AG09309 (cell line): ENCODE measurements around the gene SPATA6L.

ENCODE experiments used
- DNase-seq: peaks from one replicate; pipeline ENCODE4 v3.0.0-alpha.2; 2010; ENCODE audit warnings: low read depth
- H3K4me3 ChIP-seq: 2 replicates; pipeline ENCODE4 v1.5.1; 2011; ENCODE audit warnings: mild to moderate bottlenecking, low read depth, low read length, moderate library complexity; ENCODE audit not compliant: control insufficient read depth
- TF ChIP-seq, protein P1 (sequence below): IDR thresholded peaks from 2 replicates; pipeline ENCODE4 v1.5.1; 2011; ENCODE audit warnings: mild to moderate bottlenecking, low read depth, low read length, inconsistent platforms; ENCODE audit not compliant: insufficient read depth, control insufficient read depth; ENCODE audit errors: missing control alignments

The SPATA6L gene, protein sequence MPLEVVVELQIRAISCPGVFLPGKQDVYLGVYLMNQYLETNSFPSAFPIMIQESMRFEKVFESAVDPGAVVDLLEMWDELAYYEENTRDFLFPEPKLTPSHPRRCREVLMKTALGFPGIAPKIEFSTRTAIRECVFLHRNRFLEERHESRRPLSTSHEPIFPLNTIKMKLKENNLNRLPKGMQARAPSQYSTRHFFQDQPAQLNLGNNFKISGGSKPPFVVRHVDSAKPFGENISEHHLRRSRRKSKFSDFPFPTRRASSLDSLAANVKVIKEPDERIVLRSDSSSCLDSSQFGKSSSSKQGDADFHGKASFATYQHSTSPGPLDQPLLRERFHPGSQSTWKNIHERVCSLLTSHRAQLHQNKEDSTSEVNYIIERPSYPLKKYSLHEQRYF

DNA sequence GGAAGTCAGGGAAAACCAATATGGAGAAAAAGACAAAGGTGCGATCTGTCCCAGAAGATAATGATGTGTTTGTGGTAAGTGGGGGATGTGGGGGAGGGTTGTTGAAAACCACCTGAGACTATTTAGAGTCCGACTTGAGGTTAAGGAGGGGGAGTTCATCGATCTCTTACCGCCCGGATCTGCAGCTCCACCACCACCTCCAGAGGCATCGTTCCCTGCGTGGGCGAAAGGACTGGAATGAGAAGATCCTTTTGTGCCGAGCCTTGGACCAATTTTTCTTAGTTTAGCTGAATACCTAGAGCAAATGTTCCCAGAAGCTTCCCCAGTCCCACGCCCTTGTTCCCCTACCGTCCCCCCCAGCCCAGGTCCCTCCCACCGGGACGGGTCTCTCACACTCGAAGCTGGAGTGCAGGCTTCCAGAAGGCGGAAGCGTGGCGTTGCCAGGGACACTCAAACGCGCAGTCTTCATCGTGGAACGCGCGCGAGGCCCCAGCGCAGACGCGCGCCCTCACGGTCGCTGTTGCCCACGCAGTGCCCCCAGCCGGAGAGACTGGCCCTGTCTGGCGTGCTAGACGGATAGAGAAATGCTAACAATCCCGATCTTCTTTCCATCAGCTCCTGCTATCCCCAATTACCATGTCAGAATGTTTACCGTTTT, at the start of gene SPATA6L:
Gene SPATA6L (minus strand): TSS at position 439 of the 658 bp plus-strand sequence. CDS start 230 bp downstream, at position 209.
- no peak for DNase-seq
- TF ChIP-seq, protein P1, sequence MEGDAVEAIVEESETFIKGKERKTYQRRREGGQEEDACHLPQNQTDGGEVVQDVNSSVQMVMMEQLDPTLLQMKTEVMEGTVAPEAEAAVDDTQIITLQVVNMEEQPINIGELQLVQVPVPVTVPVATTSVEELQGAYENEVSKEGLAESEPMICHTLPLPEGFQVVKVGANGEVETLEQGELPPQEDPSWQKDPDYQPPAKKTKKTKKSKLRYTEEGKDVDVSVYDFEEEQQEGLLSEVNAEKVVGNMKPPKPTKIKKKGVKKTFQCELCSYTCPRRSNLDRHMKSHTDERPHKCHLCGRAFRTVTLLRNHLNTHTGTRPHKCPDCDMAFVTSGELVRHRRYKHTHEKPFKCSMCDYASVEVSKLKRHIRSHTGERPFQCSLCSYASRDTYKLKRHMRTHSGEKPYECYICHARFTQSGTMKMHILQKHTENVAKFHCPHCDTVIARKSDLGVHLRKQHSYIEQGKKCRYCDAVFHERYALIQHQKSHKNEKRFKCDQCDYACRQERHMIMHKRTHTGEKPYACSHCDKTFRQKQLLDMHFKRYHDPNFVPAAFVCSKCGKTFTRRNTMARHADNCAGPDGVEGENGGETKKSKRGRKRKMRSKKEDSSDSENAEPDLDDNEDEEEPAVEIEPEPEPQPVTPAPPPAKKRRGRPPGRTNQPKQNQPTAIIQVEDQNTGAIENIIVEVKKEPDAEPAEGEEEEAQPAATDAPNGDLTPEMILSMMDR = no peak

DNA sequence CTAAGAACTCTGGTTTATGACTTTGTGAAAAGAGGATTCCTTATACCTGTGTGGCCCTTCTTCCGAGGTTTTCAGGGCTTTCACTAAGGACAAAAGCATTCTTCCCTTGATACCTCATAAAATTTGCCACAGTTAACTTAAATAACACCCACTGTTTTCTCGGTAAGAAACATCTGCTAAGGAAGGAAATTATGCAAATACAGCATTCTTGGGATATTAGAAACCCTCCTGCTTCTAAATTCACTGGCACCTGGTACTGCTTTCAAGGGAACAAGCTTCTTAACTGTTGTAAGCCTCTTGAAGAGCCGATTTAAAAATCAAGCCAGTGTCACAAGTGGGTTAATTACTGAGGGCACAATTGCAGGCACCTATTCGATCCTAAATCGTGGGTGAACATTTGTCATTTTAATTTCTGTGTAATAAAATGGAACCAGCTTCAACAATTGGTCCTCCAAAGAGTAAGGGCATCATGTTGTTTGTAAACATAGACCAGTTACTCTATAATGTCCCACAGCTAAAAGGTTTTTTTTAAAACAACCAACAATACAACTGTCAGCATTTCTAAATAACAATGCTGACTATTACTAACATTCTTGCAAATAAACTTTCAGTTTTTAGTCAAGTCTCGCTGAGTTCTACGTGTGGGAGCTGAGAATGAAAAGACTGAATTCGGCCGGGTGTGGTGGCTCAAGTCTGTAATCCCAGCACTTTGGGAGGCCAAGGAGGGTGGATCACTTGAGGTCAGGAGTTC, 48.2 kb upstream of the SPATA6L start:
- H3K4me3 ChIP-seq = no peak overlapping the region
- DNase-seq = no peak
- TF ChIP-seq, protein P1 = no peak

More for the DNA sequence above, at the start of gene SPATA6L:
- peak within 1 kb of the TSS; percentile 68 for H3K4me3 ChIP-seq

DNA sequence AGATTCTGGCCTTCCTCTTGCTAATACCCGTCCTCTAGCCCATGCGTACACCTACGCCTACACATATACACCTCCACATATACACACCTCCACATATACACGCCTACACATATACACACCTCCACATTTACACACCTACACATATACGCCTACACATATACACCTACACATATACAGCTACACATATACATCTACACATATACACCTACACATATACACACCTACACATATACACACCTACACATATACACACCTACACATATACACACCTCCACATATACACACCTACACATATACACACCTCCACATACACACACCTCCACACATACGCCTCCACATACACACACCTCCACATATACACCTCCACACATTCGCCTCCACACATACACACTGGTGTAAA, 47.6 kb upstream of the SPATA6L start:
- H3K4me3 ChIP-seq = no peak overlapping the region
- TF ChIP-seq, protein P1 = no peak
- no peak for DNase-seq

DNA sequence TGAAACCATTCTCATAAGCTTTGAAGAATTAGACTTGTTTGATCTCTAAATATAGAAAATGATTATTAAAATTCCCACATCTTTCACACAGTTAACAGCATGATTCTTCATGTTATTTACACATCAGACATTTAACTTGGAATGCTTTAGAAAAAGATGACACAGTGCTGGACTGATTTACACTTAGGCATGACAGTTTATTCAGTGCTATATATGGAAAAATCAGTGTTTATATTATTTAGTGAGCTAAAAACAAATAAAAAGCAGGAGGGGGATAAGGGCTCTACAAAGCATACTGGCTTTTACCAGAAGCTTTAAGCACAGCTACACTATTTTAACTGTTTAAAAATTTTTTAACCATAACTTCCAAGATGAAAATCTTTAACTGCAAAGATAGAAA, 43.1 kb upstream of the SPATA6L start:
- TF ChIP-seq, protein P1 = no peak
- DNase-seq = no peak
- H3K4me3 ChIP-seq = no peak overlapping the region

DNA sequence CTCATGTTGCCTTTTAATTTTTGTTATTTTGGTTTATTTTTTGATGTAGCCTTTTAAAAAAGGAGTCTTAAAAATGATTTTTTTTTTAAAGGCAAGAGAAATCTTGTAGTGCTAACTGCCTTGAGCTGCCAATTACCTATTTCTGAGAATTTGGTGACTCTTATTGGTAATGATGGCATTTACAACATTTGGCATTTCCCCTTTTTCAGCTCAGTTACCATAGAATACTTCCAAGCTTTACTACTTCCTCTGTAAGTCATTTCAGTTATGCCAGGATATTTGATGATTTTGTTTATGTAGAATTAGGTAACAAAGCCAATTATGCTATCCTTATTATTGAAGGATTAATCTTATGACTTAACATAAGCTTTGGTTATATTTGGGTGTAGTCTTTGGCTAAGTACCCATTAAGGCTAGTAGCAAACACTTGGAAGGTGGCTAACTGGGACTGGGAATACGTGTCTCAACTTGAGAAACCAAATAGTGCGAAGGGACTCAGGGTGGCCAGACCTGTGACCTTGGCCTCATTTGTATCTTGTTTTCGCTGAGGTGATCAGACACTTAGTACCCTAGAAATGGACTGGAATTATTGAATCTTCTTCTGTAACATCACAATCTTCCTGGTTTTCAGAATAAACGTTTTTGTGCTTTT, 40.8 kb upstream of the SPATA6L start:
- TF ChIP-seq, protein P1 = no peak
- no peak for DNase-seq
- no peak overlapping the region for H3K4me3 ChIP-seq

DNA sequence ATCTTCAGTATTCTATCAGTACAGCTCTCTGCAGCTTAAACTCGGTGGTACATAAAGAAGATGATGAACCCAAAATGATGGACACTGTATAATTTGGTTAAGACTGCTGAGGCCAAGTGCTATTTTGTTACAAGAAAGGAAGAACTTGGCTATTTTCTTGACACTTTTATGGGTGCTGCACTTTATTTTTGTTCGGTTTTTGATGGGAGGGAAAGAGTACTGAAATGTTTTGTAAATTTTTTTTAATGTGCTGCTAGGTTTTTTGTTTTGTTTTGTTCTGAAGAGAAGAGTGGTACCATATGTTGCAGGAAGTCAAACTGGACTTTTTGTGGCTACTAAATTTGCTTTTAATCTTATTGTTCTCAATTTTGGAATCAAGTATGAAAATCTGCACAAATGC, 39.7 kb upstream of the SPATA6L start:
- H3K4me3 ChIP-seq = no peak overlapping the region
- DNase-seq = no peak
- TF ChIP-seq, protein P1 = no peak
